GM03348 (cell line): ENCODE data around the gene PARD3B.
"Not testable (repeated sequence)": the region's sequence is repeated elsewhere in the genome, so short reads cannot be mapped to it uniquely, and the experiment has no call there.

Experiments used
- DNase-seq: peaks from one replicate; pipeline ENCODE4 v3.0.0; 2012; ENCODE audit warnings: low spot score

Gene PARD3B

DNA sequence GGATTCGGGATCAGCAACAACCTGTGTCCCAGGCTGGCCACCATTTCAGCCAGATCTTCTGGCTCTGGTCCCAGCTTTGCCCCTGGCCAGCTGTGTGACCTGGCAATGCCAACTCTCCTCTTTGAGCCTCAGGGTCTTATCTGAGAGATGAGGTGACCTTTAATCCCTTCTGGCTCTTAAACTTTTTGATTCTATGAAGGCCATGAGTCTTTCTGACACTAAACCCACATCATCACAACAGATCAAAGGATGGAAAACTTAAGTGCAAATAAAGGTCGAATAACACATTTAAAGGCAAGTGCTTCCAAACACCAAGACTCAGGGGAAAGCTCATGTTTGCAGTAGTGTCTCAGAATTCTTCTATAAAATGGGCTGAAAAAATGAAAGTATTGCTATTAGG, 645.3 kb downstream of the PARD3B start:
- DNase-seq = no peak

DNA sequence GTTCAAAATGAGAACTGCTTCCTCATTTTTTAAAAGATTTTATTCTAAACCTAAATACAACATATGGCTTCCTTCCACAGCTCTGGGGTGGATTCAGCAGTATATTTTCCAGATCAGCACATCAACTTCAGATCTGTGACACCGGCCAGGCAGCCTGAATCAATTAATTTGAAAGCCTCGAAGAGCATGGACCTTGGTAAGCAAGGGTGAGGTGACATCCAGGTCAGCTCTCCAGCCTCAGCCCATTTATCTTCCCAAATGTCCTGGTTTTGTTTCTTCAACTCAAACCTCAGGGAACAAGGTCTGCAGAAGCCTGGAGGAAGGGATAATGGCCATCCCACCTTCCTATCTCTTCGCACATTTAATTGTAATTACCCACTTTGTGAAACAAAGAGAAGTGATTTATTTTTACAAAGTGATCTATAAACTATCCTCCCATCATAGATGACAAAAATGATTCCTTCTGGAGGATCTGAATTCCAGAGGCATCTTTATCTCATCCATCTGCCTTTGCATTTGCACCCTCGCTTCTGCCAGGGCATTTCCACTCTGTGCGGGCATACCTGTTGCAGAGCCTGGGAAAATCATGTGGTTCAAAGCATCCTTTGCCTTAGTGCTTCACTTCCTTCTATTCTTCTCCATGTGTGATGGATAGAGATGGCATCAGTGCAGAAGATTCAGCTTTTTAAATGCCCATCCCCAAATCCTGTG, 648.0 kb downstream of the PARD3B start:
- DNase-seq = no peak

DNA sequence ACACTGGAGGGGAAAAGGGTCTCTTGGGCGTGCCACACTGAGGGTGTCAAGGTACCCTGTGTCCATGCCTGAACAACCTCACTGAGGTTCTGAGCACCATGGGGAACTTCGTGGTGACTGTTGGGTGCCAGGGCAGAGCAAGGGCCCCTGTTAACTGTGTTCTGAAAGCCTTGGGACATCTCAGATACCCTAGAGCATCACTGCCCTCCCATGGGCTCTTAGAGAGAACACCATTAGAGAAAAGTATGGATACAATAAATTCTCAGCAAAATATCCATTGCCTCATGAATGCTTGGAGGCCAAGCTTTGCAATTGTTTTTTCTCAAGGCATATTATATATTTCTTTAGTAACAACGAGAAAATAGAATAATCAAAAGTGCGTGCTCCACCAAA, 648.6 kb downstream of the PARD3B start:
- no peak for DNase-seq

DNA sequence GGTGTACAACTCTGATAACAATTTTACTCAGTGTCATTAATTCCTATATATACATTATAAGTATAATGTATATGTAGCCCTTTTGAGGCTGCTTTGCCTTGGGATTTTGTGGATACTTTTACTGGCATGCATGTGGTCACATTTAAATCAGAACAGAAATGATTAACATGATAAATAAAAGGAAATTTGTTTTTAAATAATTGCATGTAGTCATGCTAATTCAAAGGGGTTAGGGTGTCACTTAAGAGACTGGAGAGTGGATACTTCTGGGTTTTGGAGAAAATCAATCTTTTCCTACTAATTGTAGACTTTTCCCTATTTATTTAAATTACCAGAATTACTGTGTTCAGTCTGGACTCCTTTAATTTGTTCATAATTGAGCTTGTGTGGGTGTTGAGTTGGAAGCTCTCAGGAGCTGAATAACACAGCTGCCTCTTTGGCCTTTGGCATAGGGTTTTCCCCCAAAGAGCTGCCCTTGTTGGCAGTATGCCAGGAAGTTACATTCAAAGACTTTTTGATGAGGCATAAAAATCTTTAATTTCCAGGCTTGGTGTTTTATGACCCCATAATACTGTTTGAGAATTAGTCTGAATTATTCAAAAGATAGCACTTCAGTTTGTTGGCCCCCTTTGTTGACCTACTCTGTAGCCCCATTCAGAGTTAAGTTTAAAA, 652.3 kb downstream of the PARD3B start:
- DNase-seq = no peak

DNA sequence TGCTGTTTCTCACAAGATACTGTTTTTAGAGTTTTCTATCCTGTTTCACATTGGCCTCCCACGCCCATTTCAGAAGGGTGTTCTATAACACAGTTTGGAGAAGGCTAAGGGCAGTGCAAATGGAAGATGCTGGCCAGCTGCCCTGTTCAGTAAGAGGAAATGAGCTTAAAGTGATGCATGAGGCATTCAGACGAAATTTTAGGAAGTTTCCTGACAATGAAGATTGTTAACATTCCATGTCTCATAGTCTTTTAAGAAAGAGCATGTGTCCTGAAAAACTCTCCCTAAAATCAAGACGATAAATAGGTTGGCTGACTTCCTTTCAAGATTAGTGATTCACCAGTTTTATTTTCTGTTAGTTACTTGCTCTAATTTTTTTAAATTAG, 652.9 kb downstream of the PARD3B start:
- DNase-seq = peak; percentile 74

DNA sequence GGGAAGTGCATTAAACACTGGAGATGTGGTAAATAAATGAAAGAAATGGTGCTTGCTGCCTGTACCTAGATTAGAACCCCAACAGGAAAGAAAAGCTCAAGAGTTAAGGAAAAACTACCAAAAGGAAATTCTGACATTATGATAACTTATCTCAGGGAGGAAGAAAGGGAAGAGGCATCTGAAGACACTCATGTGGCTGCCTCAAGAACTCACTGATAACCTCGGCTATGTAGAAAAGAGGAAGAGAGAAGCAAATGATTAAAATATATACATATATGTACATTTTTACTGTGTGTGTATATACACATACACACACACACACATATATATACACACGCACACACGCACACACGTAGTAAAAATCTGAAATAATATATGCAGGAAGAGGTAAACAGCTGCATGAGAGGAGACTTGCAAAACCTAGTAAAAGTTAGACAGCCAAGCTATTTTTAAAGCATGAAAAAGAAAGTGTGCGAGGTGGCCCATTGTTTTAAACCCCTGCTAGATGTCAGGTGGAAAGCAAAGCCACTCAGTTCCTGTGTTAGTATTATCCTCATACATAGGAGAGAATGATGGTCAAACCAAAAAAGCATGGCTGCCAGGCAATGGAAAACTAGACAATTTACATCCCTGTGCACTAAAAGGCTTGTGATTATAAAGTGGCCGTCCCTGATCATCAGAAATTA, 654.0 kb downstream of the PARD3B start:
- DNase-seq = no peak

DNA sequence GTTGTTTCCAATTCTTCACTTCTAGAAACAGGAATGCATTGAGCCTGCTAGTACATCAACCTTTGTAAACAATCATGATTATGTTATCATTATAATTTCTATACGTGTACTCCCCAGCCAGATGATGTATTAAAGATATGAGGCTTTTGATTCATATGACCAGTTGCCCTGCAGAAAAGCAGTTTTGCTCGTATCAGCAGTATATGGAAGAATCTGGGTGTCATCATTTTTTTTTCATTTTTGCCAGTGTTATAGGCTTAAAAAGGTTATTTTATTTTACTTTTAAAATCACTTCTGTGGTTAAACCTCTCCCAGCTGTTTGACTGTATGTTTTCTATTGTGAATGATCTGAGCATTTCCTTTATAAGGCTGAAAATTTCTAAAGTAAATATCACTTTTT, 665.2 kb downstream of the PARD3B start:
- DNase-seq = no peak

DNA sequence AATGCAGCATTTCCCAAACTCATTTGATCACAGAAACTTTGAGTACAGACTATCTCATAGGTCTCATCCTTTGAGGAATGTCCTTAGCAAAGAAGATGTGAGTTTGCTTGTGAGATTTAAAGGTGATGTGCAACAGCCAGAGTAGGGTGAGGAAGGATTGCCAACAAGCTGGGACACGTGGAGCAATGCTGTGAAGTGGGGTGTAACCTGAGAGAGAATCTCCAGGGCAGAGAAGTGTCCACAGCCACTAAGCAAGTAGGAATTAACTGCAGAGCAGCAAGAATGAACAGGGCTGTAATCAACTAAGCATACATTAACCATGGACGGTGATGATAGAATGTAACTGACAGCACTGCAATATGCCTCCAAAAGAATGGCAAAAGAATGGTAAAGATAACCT, 667.1 kb downstream of the PARD3B start:
- no peak for DNase-seq

DNA sequence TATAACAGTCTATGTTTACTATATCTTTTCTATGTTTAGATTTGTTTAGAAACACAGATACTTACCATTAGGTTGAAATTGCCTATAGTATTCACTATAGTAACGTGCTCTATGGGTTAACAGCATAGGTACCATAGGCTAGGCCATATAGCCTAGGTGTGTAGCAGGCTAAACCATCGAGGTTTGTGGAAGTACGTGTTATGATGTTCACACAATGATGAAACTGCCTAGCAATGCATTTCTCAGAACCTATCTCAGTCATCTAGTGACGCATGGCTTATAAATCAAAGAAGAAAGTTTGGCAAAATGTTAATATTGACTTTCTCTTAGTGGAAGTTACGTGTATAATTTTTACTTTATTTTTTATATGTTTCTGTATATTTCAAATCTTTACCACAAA, 670.8 kb downstream of the PARD3B start:
- DNase-seq = no peak

DNA sequence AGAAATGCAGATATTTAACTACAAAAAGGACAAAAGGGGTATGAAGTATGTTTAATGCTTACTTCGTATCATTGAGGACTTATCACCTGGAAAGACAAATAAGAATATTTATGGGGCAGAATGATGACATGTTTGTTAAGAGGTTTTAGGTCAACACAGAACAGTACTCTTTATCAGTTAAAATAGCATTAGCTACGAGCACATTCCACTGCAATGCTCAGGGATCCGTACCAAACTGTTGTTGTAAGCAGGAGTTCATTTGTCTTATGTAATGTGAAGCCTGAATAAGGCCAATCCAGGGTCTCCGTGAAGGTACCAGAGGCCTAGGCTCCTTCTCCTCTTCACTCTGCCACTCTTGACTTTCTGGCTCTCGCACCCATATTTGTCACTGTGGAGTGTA, 671.3 kb downstream of the PARD3B start:
- DNase-seq = no peak

DNA sequence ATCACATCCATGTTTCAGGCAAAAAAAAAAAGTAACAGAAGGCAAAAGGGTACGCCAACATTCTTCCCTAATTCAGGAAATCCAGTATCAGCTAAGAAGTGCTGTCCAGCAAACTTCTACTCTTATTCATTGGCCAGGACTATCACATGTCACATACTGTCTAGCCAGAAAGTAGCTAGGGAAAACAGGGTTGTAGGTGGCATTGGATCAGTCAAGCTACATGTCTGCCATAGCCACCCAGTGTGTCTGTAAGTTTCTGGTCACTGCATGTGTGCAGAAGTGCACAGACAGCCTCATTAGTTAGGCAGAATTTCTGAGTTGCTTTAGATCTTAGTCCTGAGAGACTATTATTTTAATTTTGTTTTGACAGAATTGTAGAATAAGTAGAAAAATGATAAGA, 671.7 kb downstream of the PARD3B start:
- no peak for DNase-seq

DNA sequence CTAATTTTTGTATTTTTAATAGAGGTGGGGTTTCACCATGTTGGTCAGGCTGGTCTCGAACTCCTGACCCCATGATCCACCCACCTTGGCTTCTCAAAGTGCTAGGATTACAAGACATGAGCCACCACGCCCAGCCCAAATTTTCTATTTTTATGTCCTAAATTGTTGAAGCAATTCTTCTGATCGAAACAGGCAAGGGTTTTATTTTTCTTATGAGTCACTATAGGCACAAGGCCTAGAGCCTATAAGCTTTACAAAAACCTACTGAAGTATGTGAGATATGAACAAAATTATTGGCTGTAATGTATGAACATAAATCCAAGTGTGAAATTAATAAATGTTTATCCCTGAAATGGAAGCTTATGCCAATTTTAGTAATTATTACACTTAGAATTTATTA, 672.8 kb downstream of the PARD3B start:
- peak; percentile 5 for DNase-seq

DNA sequence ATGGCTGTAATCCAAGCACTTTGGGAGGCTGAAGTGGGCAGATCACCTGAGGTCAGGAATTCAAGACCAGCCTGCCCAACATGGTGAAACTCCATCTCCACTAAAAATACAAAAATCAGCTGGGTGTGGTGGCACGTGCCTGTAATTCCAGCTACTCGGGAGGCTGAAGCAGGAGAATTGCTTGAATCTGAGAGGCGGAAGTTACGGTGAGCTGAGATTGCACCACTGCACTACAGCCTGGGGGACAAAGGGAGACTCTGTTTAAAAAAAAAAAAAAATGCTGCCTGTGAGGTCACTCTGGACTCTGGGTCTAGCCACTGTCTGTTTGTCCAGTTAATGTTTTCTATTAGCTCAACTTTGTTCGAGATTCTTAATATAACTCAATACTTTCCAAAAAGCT, 673.5 kb downstream of the PARD3B start:
- not testable (repeated sequence) for DNase-seq

DNA sequence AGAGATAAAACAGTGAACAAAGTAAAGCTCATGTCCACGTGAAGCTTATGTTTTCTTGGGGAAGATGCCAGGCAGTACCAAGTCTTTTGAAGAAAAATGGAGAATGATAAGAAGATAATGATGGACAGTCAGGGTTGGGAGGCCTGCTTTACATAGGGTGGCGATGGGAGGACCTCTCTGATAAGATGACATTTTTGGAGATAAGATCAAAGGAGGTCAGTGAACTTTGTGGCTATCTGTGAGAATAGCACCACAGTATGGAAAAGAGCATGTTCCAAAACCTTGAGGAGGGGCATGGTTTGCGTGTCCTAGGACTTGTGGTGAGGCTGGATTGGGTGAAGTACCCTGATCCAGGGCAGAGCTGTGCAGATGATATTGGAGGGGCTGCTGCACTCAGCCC, 675.3 kb downstream of the PARD3B start:
- no peak for DNase-seq

DNA sequence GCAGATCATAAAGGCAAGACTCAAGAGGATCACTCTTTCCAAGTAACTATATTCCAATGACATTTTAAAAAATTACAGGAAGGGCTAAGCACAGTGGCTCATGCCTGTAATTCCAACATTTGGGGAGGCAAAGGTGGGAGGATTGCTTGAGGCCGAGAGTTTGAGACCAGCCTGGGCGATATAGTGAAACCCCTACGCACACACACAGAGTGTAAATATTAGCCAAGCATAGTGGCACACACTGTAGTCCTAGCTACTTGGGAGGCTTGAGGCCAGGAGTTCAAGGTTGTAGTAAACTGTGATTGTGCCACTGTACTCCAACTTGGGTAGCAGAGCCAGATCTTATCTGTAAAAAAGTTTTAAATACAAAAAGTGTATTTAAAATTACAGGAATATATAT, 686.8 kb downstream of the PARD3B start:
- DNase-seq = no peak

DNA sequence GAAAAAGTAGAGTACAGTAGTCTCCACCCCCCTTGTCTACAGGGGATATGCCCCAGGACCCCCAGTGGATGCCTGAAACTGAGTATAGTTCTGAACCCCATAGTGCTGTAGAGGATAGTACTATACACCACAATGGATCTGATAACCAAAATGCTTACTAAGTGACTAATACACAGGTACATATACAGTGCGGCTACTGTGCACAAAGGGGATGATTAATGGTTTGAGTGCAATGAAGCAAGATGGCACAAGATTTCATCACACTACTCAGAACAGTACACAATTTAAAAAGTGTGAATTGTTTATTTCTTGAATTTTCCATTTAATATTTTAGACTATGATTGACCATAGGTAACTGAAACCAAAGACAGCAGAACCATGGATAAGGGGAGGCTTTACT, 690.2 kb downstream of the PARD3B start:
- no peak for DNase-seq

DNA sequence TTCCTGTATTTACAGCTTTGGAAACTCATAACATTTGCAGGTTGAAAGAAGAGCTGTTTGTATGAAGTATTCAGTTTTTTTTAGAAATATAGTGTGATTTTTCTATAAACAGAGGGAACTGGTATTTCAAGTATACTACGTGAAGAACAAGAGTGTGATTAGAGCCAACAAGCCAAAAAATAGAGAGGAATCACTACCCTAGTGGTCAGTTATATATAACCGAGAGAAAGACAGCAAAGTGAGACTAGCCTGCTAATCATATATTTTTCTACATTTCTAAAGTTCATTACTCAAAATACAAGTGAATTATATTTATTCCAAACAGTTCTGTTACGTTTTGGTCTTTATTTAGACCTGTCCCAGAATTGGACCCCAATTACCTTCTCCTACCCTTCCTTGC, 692.2 kb downstream of the PARD3B start:
- DNase-seq = no peak

DNA sequence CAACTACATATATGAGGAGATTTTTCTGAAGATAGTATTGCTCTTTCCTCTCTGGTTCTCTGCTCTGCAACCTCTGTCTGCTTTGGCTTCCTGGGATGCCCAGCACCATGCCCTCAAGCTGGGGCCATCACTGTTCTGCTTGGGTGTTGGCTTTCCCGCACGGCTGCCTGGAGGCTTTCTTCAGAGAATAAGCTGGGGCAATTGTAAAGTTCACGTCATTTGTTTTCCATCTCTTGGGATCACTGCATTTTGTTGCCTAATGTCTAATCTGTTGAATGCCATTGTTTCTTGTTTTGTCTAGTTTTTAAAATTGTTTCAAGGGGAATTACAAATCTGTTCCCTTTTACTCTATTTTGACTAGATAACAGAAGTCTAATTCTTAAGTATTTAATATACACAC, 699.7 kb downstream of the PARD3B start:
- peak; percentile 21 for DNase-seq

DNA sequence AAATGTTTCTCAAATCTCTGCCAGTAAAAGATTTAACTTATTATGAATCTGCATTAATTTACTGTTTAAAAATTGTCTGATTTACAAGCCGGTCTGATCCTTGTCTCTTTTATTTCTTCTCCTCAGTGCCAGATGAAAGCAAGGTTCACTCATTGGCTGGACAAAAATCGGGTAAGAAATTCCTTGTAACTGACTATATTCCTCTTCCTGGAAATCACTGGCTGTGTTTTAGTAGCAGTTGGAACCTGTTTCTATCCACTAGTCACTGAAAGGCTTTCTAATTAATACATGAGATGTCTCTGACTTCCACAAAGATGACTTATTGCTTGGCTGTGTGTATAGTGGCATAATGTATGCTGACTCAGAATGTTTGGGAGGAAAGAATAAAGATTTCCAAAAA, 700.4 kb downstream of the PARD3B start:
- peak; percentile 81 for DNase-seq

DNA sequence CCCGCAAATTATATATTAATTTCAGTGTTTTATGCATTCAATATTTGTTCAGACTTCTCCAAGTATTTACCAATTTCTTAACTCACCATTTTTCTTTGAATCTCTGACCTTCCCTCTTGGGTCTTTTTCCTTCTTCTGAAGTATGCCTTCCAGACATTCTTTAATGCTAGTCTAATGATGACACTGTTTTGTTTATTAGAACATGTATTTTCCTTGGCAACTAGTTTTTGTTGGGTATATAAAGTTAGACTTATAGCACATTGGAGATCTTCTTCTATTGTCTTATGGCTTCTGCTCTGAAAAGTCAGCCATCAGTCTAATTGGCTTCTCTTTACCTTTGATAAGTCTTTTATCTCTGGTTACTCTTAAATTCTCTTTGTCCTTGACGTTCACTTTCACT, 713.8 kb downstream of the PARD3B start:
- no peak for DNase-seq

DNA sequence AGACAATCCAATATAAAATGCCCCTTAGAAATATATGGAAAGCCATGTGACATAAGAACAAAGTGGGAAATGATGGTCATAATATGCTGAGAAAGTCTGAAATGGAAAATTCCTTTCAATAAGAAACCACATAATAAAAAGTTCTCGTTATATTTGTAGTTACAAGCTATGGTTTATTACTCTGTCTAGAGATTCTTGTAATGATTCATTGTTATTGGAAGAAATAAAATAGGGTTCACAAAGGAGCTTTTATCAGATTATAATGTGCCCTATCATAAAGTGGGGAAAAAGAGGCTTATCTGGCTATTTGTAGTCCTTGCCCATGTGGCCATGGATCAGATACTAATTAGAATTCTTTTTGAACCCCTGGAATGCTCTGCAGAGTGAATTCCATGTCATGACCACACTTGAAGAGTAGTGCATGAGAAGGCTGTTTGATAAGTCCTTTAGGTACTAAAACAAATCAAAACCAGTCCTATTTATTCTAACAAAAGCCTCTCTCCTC, 716.3 kb downstream of the PARD3B start:
- DNase-seq = no peak

DNA sequence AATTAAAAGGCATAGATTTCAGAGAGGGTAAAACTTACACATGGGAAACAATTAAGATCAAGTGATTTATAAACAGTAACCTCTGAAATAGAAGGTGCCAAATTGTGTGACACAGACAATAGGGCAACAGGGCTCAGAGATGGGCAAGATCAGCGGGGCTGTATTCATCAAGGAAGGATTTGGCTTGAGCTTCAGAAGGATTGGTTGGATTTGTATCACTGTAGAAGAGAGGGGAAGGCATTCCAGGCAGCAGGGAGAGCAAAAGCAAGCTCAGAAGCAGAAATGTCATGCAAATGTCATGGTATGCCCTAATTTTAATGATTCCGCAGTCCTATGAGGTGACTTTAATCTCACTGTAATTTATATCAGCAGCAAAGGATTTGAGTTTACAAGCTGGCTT, 722.0 kb downstream of the PARD3B start:
- no peak for DNase-seq

DNA sequence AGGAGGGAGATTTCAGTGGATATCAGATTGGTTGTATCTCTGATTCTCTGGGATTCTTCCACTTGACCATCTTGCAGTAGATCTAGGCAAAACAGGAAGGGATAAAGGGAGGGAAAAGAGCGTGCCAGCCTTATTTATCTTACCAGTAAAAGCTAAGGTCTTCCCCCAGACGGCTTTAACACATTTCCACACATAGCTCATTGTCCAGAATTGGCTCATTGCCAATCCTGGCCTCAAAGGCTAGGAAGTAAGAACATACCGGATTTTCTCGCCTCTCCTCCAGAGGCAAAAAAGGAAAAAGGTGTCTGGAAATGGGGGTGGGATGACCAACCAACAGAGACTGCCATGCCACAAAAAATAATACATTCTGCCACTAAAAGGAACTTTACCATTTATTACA, 725.4 kb downstream of the PARD3B start:
- no peak for DNase-seq
